HG03354 (cell line): ENCODE measurements around the gene TFE3.
A peak's percentile ranks its signal among the peaks of the same experiment; 100 is the strongest.

Experiments
- ATAC-seq: cut with Tn5 transposase; IDR thresholded peaks from one replicate; pipeline ENCODE4 v1.9.1; 2021; ENCODE audit warnings: mild to moderate bottlenecking; ENCODE audit not compliant: unreplicated experiment, poor library complexity, severe bottlenecking

The TFE3 gene, protein sequence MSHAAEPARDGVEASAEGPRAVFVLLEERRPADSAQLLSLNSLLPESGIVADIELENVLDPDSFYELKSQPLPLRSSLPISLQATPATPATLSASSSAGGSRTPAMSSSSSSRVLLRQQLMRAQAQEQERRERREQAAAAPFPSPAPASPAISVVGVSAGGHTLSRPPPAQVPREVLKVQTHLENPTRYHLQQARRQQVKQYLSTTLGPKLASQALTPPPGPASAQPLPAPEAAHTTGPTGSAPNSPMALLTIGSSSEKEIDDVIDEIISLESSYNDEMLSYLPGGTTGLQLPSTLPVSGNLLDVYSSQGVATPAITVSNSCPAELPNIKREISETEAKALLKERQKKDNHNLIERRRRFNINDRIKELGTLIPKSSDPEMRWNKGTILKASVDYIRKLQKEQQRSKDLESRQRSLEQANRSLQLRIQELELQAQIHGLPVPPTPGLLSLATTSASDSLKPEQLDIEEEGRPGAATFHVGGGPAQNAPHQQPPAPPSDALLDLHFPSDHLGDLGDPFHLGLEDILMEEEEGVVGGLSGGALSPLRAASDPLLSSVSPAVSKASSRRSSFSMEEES

DNA sequence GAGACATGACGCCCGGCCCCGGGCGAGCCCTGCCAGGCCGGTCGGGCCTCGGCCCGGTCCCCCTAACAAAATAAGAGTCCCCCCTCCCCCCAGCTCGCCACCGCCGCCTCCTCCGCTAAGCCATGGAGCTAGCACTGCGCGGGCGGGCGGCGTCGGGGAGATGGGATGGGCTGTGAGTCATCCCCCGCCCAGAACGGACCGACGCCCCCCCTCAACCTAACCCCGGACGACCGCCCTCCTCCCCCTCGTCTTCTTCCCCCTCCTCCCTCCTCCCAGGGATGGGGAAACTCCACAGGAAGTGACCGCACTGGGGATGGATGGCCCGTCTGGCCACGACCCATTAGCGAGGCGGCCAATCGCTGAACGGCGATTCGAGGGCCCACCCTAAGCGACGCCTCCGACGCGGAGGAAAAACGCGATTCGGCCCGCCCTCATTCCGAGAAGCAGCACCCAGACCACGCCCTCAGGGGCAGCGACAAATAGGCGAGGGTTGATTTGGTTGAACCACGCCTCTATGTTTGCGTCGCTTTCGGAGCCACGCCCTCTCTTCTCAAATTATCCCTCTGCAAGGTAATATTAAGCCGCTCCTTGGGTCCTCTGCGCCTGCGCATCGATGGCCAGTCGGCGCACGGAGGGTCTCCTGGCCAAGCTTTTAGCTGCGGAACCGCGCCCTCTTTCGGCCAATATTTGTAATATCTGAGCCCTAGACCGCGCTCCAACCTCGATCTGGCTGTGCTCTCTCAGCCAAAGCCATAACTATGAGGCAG lies at the start of gene TFE3:
Gene TFE3 (minus strand): TSS at position 138 of the 767 bp plus-strand sequence. CDS start 131 bp downstream, at position 7.
- ATAC-seq, result peak; percentile 87

DNA sequence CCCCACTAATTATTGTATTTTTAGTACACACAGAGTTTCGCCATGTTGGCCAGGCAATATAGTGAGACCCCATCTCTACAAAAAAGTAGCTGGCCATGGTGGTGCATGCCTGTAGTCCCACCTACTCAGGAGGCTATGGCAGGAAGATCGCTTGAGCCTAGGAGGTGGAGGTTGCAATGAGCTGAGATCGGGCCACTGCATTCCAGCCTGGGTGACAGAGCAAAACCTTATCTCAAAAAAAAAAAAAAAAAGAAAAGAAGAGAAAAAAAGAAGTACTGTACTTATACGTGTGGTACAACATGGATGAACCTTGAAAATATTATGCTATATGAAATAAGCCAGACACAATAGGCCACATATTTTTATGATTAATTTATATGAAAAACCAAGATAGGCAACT lies 46.4 kb upstream of the TFE3 start:
- no peak for ATAC-seq

DNA sequence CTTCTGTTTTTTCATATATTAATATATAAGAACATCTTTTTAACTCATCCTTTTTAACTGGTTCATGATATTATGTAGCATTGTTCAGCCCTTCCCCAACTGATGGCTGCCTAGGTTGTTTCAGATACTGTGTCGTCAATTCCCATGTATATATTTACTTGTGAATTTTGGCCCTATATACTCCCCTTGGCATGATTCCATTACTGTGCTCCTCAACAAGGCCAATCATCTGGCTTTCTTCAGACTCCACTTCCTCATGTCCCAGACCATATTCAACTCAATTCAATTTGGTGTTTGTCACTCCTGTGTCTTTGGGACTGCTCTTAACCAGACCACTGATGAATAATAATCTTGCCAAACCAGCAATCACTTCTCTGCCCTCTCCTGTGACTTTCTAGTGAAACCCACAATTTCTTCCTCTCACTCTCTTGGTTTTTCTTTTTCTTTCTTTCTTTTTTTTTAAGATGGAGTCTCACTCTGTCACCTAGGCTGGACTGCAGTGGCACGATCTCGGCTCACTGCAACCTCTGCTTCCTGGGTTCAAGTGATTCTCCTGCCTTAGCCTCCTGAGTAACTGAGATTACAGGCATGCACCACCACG lies 39.2 kb upstream of the TFE3 start:
- no peak for ATAC-seq

DNA sequence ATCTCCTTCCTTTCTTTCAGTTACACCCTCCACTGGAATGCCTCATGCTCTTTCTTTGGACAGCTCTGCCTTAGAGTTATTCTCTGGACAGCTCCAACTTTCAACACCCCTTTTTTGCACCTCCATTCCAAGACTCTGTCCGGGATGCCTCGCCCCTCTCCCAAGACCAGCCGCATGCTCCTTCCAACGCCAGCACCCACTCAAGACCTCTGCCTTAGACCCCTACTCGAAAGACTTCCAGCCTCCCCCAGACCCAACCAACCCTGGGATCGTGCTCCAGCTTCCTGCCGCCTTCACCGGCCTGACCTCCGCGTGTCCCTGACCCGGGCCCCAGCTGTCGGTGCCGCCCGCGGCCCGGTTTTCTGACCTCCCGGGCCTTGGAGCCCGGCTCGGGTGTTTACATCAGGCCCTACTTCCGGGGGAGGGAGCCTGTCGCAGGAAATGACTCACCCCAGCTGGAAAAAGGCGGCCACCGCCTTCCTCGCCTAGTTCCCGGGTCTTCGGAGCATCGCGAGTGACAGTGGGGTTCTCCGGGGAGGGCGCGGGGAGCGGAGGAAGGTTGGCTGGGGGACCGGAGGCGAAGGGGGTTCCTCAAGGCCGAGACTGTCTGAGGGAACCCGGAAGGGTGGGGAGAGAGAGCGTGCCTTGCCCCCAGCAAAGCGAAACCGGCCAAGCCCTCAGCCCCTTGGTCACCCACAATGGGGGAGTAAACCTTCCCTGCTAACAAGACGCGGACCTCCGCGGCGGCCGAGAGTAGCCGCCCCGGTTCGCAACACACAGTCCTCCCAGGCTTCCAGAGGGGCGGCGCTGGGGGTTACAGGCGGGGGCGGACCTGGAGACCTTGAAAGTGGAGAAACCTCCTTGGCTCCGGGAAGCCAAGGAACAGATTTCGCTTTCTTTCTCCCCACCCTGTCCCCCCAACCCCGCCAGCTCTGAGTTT lies 36.6 kb upstream of the TFE3 start, which contains the start of gene WDR45:
Gene WDR45 (minus strand): TSS at position 399 of the 940 bp plus-strand sequence. CDS start 1,792 bp downstream, outside the sequence.
- peak; percentile 77 for ATAC-seq

DNA sequence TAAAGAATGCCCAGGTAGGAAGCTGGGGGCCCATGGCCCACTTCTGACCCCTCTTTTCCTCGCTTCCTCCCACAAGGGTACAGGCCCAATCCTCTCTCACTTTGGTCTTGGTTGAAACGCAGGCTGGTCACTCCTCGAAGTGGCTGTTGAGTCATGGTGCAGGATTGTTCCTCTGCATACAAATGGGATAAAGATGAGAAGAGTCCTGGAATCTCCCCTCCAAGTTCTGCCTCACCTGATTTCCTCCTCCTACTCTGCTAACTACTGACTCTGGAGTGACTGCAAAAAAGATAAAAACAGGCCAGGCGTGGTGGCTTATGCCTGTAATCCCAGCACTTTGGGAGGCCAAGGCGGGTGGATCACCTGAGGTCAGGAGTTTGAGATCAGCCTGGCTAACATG lies 34.8 kb upstream of the TFE3 start:
- ATAC-seq, result no peak

DNA sequence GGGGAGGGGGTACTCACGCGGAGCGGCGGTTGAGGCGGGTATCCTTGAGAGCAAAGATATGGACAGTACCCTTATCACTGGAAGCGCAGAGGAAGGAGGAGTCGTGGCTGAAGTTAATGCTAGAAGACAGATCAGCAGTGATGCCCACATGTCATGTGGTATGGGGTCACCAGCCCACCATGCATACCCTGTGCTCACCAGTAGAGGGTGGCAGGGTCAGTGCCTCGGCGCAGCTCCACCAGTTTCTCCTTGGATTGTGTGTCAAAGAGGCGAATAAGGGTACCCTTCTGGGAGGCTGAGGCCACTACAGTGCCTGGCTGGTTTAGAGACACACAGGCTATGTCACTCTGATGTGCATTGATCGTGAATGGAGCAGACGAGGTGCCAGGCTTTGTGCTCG lies 32.2 kb upstream of the TFE3 start:
- ATAC-seq, result no peak

DNA sequence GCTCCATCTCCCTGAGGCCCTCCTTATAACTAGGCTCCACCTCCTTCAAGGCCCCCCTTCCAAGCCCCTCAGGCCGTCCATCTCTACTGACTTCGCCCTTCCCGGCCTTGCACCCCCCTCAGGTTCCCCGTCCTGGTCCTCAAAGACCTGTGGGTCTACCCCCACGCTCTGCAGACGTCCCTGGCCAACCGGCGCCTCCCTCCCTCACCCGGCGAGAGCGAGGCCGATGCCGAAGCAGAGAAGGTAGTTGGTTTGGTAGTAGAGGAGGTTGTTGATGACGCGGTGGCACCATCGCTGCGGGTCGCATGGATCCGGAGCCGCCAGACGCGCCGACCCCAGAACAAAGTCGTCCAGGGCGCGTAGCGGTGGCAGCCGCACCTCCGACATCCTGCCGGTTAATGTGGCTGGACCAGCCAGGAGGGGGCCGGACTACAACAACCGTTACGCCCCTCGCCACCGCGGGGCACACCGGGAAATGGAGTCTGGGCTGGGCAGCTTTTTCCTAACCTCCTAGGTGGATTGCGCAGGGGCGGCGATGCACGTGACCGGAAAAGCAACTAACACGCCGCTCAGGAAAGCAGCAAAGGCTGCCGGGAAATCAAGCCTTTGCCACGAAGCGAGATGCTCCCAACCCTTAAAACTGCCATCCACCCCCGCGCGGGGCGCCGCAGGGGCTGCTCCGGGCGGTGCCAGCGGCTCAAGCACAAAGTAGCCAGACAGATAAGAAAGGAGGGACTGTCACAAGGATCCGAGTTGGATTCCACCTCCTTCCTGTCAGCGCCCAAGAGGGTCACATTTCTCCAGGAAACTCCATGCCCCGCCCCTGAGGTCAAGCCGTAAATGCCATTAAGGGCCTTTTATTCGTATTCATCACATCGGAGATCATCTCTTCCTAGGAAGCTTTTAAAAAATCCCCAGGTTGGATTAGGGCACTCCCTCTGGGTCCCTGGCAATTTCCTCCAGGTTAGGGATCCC lies 30.7 kb upstream of the TFE3 start, which contains the start of gene PRAF2:
Gene PRAF2 (minus strand): TSS at position 402 of the 975 bp plus-strand sequence. CDS start 15 bp downstream, at position 387.
- ATAC-seq, result peak; percentile 92

DNA sequence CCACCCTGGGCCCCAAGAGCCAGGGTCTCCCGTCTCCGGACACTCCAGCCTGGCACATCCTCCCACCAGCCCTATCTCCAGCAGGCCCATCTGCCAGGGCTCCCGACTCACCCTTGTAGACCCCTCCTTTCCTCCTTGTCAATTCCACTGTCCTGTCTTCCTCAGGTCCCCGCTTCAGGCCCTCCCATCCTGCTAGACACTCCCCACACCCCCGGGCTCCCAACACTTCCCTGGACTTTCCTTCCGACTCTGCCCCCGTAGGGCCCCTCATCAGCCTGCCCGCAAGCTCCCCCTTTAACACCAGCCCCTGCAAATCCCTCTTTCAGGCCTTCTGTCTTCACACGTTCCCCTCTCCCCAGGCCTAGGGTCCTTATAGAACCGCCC lies 29.5 kb upstream of the TFE3 start:
- ATAC-seq, result no peak

DNA sequence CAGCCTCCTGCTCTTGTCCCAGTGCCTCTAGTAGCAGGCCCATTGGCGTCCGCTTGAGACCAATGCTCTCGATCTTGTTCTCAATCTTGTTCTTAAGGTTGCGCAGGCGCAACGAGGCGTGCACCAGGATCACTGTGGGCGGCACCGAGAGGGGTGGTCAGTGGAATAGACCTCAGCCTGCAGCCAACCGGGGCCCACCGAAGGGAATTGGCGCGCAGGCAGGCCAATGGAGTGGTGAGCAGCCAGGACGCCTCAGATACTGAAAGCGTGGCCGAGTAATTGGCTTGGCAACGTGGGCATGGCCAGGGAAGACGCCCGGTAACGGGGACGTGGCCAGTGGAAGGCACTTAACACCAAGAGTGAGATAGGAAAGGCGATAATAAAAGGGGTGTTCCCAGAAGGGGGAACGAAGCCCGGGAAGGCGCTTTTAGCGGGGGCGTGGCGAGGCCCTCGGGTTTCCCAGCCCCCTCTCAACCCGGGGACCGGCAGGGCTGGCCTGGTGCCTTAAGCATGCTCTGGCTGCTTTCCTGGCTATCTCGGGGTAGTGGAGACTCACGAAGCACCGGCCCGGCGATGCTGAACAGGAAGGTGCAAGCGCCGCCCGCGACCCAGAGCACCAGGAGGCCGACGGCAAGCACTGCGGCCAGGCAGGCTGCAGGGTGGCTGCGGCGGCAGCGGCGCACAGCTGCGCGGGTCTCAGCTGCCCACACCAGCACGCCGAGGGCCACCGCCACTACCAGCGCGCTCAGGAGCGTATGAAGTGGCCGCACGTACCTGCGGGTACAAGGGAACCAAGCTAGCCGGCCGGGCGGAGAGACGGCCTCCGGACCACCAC lies 28.9 kb upstream of the TFE3 start:
- ATAC-seq, result no peak

DNA sequence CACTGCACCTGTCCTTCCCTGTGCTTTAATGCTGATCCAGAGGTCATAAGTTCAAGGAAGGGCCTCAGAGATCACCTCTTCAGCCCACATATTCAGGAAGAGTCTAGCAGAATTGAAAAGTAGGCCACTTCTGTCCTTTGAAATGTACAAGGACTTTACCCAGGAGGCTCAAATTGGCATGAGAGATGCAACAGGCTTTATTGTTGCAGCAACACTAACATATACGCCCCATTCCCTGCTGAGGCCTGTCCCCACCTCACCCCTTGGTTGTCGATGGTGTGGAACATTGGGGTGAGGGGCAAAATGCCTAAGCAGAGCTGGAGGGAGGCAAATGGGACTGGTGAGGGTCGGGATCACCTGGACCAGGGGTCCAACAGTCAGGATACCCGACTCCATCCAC lies 27.8 kb upstream of the TFE3 start:
- ATAC-seq, result no peak

DNA sequence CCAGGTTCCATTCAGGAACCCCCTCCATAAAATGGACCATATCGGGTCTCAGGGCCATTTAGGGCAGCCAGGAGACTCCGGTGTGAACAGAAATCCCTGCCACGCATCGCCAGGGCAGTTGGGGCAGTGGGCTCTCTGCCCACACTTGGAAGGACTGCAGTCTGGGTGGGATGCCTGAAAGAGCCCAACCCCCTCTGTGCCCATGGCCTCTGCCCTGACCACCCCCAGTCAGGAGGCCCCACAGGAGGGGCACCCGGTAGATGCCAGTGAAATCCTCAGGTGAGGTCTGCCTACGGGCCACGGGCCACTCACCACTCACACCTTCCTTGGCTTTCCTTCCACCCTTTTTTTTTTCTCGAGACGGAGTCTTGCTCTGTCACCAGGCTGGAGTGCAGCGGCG lies 25.9 kb upstream of the TFE3 start:
- ATAC-seq, result no peak

DNA sequence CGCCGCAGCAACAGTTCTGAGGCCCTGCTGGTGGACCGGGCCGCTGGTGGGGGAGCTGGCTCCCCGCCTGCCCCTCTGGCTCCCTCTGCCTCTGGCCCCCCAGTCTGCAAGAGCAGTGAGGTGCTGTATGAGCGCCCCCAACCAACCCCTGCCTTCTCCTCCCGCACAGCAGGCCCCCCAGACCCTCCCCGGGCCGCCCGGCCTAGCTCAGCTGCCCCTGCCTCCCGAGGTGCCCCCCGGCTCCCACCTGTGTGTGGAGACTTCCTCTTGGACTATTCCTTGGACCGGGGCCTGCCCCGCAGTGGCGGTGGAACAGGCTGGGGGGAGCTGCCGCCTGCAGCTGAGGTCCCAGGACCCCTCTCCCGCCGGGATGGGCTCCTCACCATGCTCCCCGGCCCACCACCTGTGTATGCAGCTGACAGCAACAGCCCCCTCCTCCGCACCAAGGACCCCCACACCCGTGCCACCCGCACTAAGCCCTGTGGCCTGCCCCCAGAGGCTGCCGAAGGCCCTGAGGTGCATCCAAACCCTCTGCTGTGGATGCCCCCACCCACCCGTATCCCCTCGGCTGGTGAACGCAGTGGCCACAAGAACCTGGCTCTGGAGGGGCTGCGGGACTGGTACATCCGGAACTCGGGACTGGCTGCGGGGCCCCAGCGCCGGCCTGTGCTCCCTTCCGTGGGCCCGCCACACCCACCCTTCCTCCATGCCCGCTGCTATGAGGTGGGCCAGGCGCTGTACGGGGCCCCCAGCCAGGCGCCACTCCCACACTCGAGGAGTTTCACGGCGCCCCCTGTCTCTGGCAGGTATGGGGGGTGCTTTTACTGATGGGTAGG lies 24.3 kb upstream of the TFE3 start:
- ATAC-seq, result no peak

DNA sequence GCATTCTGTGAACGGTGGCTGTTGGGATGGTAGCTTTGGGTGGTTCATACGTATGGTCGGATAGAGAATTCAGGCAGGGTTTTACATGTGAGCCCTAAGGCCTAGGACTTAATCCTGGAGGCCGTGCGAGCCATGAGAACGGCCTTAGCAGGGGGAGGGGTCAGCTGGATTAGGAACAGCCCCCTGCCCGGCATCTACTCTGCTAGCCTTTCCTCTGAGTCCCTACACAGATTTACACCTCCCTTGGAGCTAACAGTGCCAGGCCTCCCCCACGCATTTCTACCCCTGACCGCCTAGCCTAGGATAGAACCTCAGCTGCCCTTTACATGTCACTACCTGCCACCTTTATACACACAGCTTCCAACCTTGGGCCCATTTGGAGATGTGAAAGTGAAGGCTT lies 23.5 kb upstream of the TFE3 start:
- ATAC-seq, result no peak

DNA sequence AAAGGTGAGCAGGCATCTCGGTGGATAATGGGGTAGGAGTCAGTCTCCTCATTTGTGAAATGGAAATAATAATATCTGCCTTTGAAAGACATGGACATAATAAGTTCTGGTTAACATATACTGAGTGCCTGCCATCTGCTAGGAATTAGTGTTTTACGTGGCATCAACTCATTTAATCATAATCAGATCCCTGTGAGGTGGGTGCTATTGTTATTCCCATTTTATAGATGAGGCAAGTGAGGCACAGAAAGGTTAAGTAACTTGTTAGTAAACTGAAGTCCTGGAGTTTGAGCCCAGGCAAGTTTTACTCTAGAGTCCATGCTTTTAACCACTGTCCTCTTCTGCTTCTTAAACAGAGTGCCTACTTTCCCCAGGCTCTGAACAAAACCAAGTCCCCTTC lies 23.1 kb upstream of the TFE3 start:
- no peak for ATAC-seq

DNA sequence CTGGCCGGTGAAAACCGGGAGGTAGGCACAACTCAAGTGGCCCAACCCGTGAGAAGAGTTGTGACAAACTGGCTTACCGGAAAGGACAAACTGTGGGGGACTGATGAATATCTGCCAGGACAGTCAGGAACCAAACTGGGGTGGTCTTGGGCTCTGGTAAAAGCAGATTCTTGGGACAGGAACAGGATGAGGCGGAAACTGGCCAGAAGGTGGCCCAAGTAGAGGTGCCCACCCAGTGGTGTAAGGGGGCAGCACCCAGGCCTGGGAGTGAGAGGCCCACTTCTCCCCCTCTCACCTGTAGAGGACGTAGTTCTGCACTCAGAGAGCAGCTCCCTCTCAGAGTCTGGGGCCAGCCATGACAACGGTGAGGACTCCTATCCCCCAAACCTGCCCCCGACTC lies 21.6 kb upstream of the TFE3 start:
- no peak for ATAC-seq

DNA sequence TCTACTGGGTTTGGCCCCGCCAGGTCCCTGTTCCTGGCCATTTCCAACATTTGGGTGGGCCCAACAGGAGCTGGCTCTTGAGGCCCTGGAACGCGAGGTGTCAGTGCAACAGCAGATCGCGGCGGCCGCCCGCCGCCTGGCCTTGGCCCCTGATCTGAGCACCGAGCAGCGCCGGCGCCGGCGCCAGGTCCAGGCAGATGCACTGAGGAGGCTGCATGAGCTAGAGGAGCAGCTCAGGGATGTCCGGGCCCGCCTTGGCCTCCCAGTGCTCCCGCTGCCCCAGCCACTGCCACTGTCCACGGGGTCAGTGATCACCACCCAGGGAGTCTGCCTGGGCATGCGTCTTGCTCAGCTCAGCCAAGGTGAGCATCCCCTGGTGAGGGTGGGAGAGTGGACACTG lies 21.1 kb upstream of the TFE3 start:
- no peak for ATAC-seq
